ENCODE measurements around the gene AMBP.

DNA sequence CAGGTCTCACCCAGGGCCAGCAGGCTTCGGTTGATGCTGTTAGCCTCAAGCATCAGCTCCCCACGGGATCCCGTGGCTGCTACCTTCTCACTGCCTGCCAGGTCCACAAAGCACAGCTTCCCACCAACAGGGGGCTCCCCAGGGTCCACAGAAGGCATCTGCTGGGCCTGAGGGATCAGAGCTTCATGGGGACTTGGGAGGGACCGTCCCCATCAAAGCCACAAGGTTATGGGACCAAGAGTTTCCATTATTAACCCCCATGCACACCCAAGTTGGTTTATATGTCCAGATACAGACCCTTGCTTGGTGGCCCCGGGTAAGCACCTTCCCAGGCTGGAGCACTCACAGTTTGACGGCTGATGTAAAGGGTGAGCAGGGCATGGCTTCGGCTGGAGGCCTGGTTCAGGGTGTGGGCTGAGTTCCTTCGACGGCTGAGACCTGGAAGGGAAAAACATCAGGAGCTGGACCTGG is 18.0 kb upstream of the AMBP start:
- TF ChIP-seq, protein P1, sequence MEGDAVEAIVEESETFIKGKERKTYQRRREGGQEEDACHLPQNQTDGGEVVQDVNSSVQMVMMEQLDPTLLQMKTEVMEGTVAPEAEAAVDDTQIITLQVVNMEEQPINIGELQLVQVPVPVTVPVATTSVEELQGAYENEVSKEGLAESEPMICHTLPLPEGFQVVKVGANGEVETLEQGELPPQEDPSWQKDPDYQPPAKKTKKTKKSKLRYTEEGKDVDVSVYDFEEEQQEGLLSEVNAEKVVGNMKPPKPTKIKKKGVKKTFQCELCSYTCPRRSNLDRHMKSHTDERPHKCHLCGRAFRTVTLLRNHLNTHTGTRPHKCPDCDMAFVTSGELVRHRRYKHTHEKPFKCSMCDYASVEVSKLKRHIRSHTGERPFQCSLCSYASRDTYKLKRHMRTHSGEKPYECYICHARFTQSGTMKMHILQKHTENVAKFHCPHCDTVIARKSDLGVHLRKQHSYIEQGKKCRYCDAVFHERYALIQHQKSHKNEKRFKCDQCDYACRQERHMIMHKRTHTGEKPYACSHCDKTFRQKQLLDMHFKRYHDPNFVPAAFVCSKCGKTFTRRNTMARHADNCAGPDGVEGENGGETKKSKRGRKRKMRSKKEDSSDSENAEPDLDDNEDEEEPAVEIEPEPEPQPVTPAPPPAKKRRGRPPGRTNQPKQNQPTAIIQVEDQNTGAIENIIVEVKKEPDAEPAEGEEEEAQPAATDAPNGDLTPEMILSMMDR (IDR thresholded peaks at IDR 0.05) = no peak
- TF ChIP-seq POLR2A (IDR thresholded peaks at IDR 0.05) = no peak

Measured in right lobe of liver (tissue), 4 donors.